K562 (cell line): ENCODE results near the gene MEX3C. TPM values are rescaled to one million over a fixed set of nuclear protein-coding genes. Genes with fewer than 3 reads are reported as not detected.
A peak's percentile ranks its signal among the peaks of the same experiment; 100 is the strongest.

Experiments used
- ARID3A ChIP-seq: IDR thresholded peaks from 2 replicates; pipeline ENCODE4 v1.6.1; 2012; ENCODE audit warnings: low read depth, low read length, improper control_type of control experiment, borderline replicate concordance
- ARNT ChIP-seq, 2 experiments: fragments of 450-650 bp; IDR thresholded peaks; 2 replicates each; pipeline ENCODE4 v1.6.1; 2016; ENCODE audit warnings: mild to moderate bottlenecking in 1 of 2
- BCOR ChIP-seq: fragments of 450-650 bp; IDR thresholded peaks from 2 replicates; pipeline ENCODE4 v1.6.1; 2016
- BRF2 ChIP-seq: IDR thresholded peaks from 3 replicates; pipeline ENCODE4 v1.6.1; 2011; ENCODE audit warnings: borderline replicate concordance, mild to moderate bottlenecking; ENCODE audit not compliant: insufficient read length, insufficient read depth
- CBFA2T2 ChIP-seq: fragments of 450-650 bp; conservative IDR thresholded peaks from 2 replicates; pipeline ENCODE4 v1.6.1; 2017; ENCODE audit warnings: mild to moderate bottlenecking
- CHAMP1 ChIP-seq: fragments of 450-650 bp; IDR thresholded peaks from 2 replicates; pipeline ENCODE4 v1.6.1; 2016; ENCODE audit warnings: mild to moderate bottlenecking
- CHD2 ChIP-seq: IDR thresholded peaks from 2 replicates; pipeline ENCODE4 v1.6.1; 2011; ENCODE audit warnings: low read depth, low read length
- E2F1 ChIP-seq: sonication (generic); formaldehyde crosslinking; IDR thresholded peaks from 2 replicates; pipeline ENCODE4 v1.8.1; 2023; ENCODE audit warnings: mild to moderate bottlenecking, missing genetic modification reagents, moderate library complexity
- ELF1 ChIP-seq: fragments of 200-800 bp; sonication (Bioruptor generic); IDR thresholded peaks from 2 replicates; pipeline ENCODE4 v1.6.1; 2016; ENCODE audit warnings: missing genetic modification characterization, missing compliant biosample characterization
- HNRNPUL1 ChIP-seq: fragments of 200-400 bp; formaldehyde crosslinking; IDR thresholded peaks from 2 replicates; pipeline ENCODE4 v1.6.1; 2017; ENCODE audit warnings: low read length
- MBD2 ChIP-seq: sonication (generic); IDR thresholded peaks from 2 replicates; pipeline ENCODE4 v1.6.1; 2016; ENCODE audit warnings: low read depth, borderline replicate concordance
- POLR2G ChIP-seq: fragments of 200-400 bp; formaldehyde crosslinking; IDR thresholded peaks from 2 replicates; pipeline ENCODE4 v1.6.1; 2017; ENCODE audit warnings: low read depth, mild to moderate bottlenecking, antibody characterized with exemption, low read length, moderate library complexity
- SMARCE1 ChIP-seq: fragments of 450-650 bp; IDR thresholded peaks from 2 replicates; pipeline ENCODE4 v1.7.1; 2016; ENCODE audit warnings: mild to moderate bottlenecking
- SP2 ChIP-seq: IDR thresholded peaks from 2 replicates; pipeline ENCODE4 v1.6.1; 2011; ENCODE audit warnings: mild to moderate bottlenecking, low read depth, low read length, moderate library complexity; ENCODE audit not compliant: poor library complexity, severe bottlenecking; ENCODE audit errors: extremely low read depth
- ZBTB26 ChIP-seq: fragments of 450-650 bp; formaldehyde crosslinking; IDR thresholded peaks from 2 replicates; pipeline ENCODE4 v1.4.0; 2022; ENCODE audit warnings: missing genetic modification characterization
- ZNF165 ChIP-seq: fragments of 250-450 bp; sonication (Bioruptor Pico); IDR thresholded peaks from 2 replicates; pipeline ENCODE4 v1.4.0; 2020; ENCODE audit warnings: borderline replicate concordance
- ZNF274 ChIP-seq: IDR thresholded peaks from 2 replicates; pipeline ENCODE4 v1.6.1; 2011; ENCODE audit warnings: low read depth, mild to moderate bottlenecking, low read length, moderate library complexity, borderline replicate concordance
- ZNF445 ChIP-seq: fragments of 250-450 bp; sonication (Bioruptor Pico); IDR thresholded peaks from 2 replicates; pipeline ENCODE4 v1.4.0; 2020; ENCODE audit warnings: low read depth, mild to moderate bottlenecking, moderate library complexity
- ZSCAN29 ChIP-seq: fragments of 450-650 bp; IDR thresholded peaks from 2 replicates; pipeline ENCODE4 v1.6.1; 2017
- polyA plus RNA-seq, 8 experiments: library from polyadenylated mRNA; depleted of rRNA in 4 of 8; stranded (reverse) in 5 of 8; unstranded in 3 of 8; fragments of >200 nt; fragmentation: Nextera tagmentation in 2 of 8; fragmentation: Illumina TruSeq in 1 of 8; extraction: Ambion mirVana in 2 of 8; extraction: Trizol in 1 of 8; gene quantifications; 2 replicates each; pipeline versions ENCODE4 v1.2.1 to v1.2.3, GENCODE V29; 2011 to 2014; ENCODE audit warnings: inconsistent platforms in 1 of 8, missing spikeins in 1 of 8
- total RNA-seq, 7 experiments: library from RNA; depleted of rRNA in 6 of 7; stranded (reverse); fragments of >200 nt in 6 of 7; fragmentation: Illumina TruSeq in 2 of 7; extraction: Trizol in 2 of 7; gene quantifications; 2 replicates each; pipeline versions ENCODE4 v1.2.1 to v1.2.3, GENCODE V29; 2011 to 2021; ENCODE audit warnings: low replicate concordance in 1 of 7

MEX3C gene
- total and polyA plus RNA-seq, 9 of the 15 experiments (the other 6 are each of a cell fraction or from before 2014, with no cell fraction given) = 2.4 to 14.2 (median 10.6) TPM

- TF ChIP-seq ARID3A (no peak), POLR2G (peak; percentile 69; the same call in 1 of the 2 replicates), ZNF165 (CRISPR knock-in tag) (no peak), CHAMP1 (no peak), ZSCAN29 (no peak), BCOR (no peak), E2F1 (CRISPR knock-in tag) (0 out of 2 replicates have a peak, but pooled peaks have one; percentile 41), SP2 (peak; percentile 60), MBD2 (peak; percentile 52; the same call in 1 of the 2 replicates), BRF2 (no peak), HNRNPUL1 (no peak), CHD2 (peak; percentile 62), ZBTB26 (CRISPR knock-in tag) (no peak), ARNT (IDR thresholded peaks at IDR 0.05) (no peak), CBFA2T2 (no peak), SMARCE1 (0 out of 2 replicates have a peak, but pooled peaks have one; percentile 51), ELF1 (tag) (peak; percentile 34; the same call in 1 of the 2 replicates), ZNF445 (no peak), ZNF274 (no peak)
Observed at GRCh38 chr18:51197661-51198424, at the start of gene MEX3C (continued).
